Left lung (tissue), 10 donors: ENCODE results near the gene STX19. TPM values are rescaled to one million over a fixed set of nuclear protein-coding genes. Genes with fewer than 3 reads are reported as not detected.

ENCODE experiments used
- ATAC-seq: fragments of 200-7000 bp; cut with Tn5 transposase; one replicate; pipeline ENCODE4 v1.9.1; 2020; ENCODE audit warnings: moderate library complexity
- DNase-seq, 4 donors: peaks; one replicate each; pipeline ENCODE4 v3.0.0-alpha.2; 2013 to 2020
- H3K27ac ChIP-seq, 2 donors: fragments of 200-600 bp; sonication (generic) in 1 of 2; one replicate each; pipeline versions ENCODE4 v1.5.0 to v1.8.0; 2020 to 2021
- H3K27me3 ChIP-seq, 2 donors: fragments of 200-600 bp; sonication (generic) in 1 of 2; one replicate each; pipeline versions ENCODE4 v1.5.0 to v1.8.0; 2020 to 2021
- H3K36me3 ChIP-seq, 2 donors: fragments of 200-600 bp; sonication (generic) in 1 of 2; one replicate each; pipeline versions ENCODE4 v1.5.0 to v1.8.0; 2020 to 2021
- H3K4me1 ChIP-seq, 2 donors: fragments of 200-600 bp; one replicate each; pipeline ENCODE4 v1.8.0; 2021
- H3K4me3 ChIP-seq, 2 donors: fragments of 200-600 bp; sonication (generic) in 1 of 2; one replicate each; pipeline versions ENCODE4 v1.5.0 to v1.8.0; 2020 to 2021; ENCODE audit warnings: mild to moderate bottlenecking in 1 of 2
- H3K9me3 ChIP-seq, 2 donors: fragments of 200-600 bp; sonication (generic) in 1 of 2; one replicate each; pipeline versions ENCODE4 v1.5.0 to v1.8.0; 2020 to 2021
- intact Hi-C, 2 donors: fragments of 100-400 bp; cut with DNase I; formaldehyde crosslinking; loops; one replicate each; pipeline versions ENCODE4 v1.11.2 to v1.14.2; 2022
- polyA plus RNA-seq, 6 donors: library from polyadenylated mRNA; unstranded; fragments of 120-200 nt; gene quantifications; one replicate each; pipeline ENCODE4 v1.2.1, GENCODE V29; 2013; ENCODE audit not compliant: insufficient read length in 6 of 6
- total RNA-seq, 2 donors: library from RNA; stranded (reverse); fragmentation: NEBNext Ultra II Directional; extraction: Animal tissue kit (Norgen Biotek cat#: 25700); gene quantifications; one replicate each; pipeline ENCODE4 v1.2.1, GENCODE V29; 2021
- TF ChIP-seq, protein P1 (sequence below), 2 donors: fragments of 200-600 bp; sonication (generic) in 1 of 2; IDR thresholded peaks; one replicate each; pipeline versions ENCODE4 v1.5.0 to v1.8.0; 2021; ENCODE audit warnings: antibody characterized with exemption in 2 of 2
- donor health status: DM: no; HTN: yes; CAD: no.
- donor health status: DM: no; HTN: no; CAD: no.

STX19 gene
- total and polyA plus RNA-seq, 8 donors = 2.4 to 8.5 (median 5.2) TPM

DNA sequence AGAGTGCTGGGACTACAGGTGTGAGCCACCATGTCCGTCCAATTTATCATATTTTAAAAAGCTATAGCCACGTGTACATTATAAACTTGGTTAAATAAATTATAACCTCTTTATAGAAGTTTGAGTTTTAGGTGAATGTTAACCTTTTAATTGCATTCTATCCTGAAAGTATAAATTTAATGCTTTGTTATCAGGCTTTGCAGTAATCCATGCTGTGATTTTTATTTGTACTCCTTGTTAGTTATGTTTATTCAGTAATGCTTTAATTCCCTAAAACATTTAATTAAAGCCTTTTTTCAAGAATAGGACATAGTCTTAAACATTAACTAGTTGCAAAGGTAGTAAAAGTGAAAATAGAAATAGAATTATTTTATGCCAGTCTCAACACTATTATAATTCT is 36.8 kb downstream of the STX19 start:
- ATAC-seq = no peak
- Histone ChIP-seq H3K27me3 (no peaks in the 10 kb centered on the region), H3K27ac (no peak overlapping the region), H3K4me1 (no peaks in the 10 kb centered on the region), H3K9me3 (no peaks in the 10 kb centered on the region), H3K4me3 (no peak overlapping the region), H3K36me3 (no peaks in the 10 kb centered on the region)
- no peak for DNase-seq
- intact Hi-C loops = no loop called here
- TF ChIP-seq, protein P1, sequence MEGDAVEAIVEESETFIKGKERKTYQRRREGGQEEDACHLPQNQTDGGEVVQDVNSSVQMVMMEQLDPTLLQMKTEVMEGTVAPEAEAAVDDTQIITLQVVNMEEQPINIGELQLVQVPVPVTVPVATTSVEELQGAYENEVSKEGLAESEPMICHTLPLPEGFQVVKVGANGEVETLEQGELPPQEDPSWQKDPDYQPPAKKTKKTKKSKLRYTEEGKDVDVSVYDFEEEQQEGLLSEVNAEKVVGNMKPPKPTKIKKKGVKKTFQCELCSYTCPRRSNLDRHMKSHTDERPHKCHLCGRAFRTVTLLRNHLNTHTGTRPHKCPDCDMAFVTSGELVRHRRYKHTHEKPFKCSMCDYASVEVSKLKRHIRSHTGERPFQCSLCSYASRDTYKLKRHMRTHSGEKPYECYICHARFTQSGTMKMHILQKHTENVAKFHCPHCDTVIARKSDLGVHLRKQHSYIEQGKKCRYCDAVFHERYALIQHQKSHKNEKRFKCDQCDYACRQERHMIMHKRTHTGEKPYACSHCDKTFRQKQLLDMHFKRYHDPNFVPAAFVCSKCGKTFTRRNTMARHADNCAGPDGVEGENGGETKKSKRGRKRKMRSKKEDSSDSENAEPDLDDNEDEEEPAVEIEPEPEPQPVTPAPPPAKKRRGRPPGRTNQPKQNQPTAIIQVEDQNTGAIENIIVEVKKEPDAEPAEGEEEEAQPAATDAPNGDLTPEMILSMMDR (IDR thresholded peaks at IDR 0.05) = no peak

DNA sequence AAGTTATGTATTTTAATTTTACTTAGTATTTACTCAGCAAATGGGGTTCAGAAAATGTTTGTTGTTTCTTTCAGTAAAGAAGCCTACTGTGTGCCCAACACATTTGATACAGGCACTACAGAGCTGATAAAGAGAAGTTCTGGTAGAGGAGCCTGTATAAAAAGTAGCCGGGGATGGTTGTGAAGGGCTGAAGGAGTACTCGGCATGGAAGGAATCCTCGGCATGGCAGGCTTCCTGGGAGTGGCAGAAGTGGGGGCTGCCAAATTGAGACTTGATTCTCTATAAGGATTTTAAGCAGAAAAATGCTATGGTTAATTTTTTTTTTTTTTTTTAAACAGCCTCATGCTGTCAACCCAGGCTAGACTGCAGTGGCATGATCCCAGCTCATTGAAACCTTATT is 39.2 kb downstream of the STX19 start:
- DNase-seq (no peak), ATAC-seq (peak; percentile 81)
- H3K9me3 ChIP-seq = no peaks in the 10 kb centered on the region
- H3K4me1 ChIP-seq = no peaks in the 10 kb centered on the region
- H3K27me3 ChIP-seq = no peaks in the 10 kb centered on the region
- TF ChIP-seq, protein P1 (IDR thresholded peaks at IDR 0.05) = no peak
- no peak overlapping the region for H3K4me3 ChIP-seq
- no peaks in the 10 kb centered on the region for H3K36me3 ChIP-seq
- H3K27ac ChIP-seq = no peak overlapping the region
- intact Hi-C loops = no loop called here

DNA sequence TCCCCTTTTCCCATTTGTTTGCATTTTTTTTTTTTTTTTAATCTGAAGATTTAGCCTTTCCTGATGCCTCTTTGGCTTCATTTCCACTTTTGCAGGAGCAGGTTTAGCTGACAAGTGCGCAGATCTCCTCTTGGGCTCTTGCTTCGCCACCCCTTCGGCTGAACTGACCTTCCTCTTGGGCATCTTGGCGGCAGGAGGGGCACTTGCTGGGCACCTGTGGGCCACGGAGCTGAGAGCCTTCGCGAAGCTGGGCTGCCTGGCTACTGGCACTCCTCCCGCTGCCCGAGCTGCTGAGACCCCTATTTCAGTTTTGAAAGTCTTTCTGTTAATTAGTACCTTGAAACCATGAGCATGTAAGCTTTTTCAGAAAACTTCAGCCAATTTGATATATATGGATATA is 39.6 kb downstream of the STX19 start:
- H3K27ac ChIP-seq = peak overlapping the region; percentile 21 to 22
- H3K36me3 ChIP-seq = no peaks in the 10 kb centered on the region
- H3K27me3 ChIP-seq = no peaks in the 10 kb centered on the region
- ATAC-seq = peak; percentile 67
- TF ChIP-seq, protein P1 (IDR thresholded peaks at IDR 0.05) = no peak
- intact Hi-C loops = no loop called here
- no peak overlapping the region for H3K4me3 ChIP-seq
- H3K9me3 ChIP-seq = no peaks in the 10 kb centered on the region
- no peak for DNase-seq
- H3K4me1 ChIP-seq = no peaks in the 10 kb centered on the region

DNA sequence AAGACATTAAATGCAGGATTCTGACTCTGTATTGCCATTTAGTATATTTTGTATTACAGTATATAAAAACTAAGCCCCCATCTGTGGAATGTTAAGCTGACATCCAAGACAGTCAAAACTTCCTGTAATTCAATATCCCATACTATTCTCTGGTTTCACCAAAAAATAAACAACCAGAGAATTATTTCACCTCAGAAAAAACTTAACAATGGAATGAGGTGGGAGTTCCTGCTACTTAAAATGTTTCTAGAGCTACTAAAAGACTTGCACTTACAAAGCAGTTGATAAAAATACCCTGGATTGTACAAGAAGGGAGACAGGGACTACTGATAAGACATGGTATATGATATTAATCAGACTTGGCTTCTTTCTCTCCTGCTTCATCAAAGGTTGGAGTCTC is 40.1 kb downstream of the STX19 start:
- intact Hi-C loops = no loop called here
- DNase-seq (no peak), ATAC-seq (peak; percentile 43)
- Histone ChIP-seq H3K27me3 (no peaks in the 10 kb centered on the region), H3K27ac (peak overlapping the region; percentile 21 to 22), H3K9me3 (no peaks in the 10 kb centered on the region), H3K4me3 (no peak overlapping the region), H3K36me3 (no peaks in the 10 kb centered on the region), H3K4me1 (no peaks in the 10 kb centered on the region)
- TF ChIP-seq, protein P1 (IDR thresholded peaks at IDR 0.05) = no peak

DNA sequence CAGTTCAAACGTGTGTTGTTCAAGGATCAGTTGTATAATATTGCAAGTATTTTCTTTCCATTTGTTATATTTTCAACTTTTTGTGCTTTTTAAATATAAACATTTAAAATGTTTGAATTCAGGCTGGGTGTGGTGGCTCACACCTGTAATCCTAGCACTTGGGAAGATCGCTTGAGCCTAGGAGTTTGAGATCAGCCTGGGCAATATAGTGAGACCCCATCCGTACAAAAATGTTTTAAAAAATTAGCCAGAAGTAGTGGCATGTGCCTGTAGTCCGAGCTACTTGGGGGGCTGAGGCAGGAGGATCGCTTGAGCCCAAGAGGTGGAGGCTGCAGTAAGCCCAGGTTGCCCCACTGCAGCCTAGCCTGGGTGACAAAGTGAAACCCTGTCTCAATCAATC is 43.8 kb downstream of the STX19 start:
- H3K27ac ChIP-seq = no peak overlapping the region
- DNase-seq (no peak), ATAC-seq (no peak)
- H3K4me3 ChIP-seq = no peak overlapping the region
- TF ChIP-seq, protein P1 (IDR thresholded peaks at IDR 0.05) = no peak
- H3K27me3 ChIP-seq = no peaks in the 10 kb centered on the region
- no peaks in the 10 kb centered on the region for H3K9me3 ChIP-seq
- H3K4me1 ChIP-seq = peaks cover 0 to 12% of the 10 kb centered on the region in 2 donors
- intact Hi-C loops = no loop called here
- no peaks in the 10 kb centered on the region for H3K36me3 ChIP-seq
